HuH-7.5 (cell line): ENCODE data around the gene MLXIP.
A peak's percentile ranks its signal among the peaks of the same experiment; 100 is the strongest.
"Not testable (repeated sequence)": the region's sequence is repeated elsewhere in the genome, so short reads cannot be mapped to it uniquely, and the experiment has no call there.

Experiments
- DNase-seq: peaks from one replicate; pipeline ENCODE4 v3.0.0; 2011; ENCODE audit warnings: low spot score

MLXIP gene

DNA sequence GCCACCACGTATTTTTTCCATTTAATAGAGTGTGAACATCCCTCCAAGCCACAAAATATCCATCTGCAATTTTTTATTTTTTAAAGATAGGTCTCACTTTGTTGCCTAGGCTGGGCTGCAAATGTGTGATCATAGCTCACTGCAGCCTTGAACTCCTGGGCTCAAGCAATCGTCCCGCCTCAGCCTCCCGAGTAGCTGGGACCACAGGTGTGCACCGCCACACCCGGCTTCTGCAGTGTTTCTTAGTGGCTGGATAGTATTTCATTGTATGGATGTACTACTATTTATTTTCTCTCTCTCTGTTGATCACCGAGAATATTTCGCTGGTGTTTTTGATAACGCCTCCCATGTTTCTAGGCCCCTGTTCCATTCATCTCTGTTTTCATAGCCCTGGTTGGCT, 17.5 kb downstream of the MLXIP start:
- no peak for DNase-seq

DNA sequence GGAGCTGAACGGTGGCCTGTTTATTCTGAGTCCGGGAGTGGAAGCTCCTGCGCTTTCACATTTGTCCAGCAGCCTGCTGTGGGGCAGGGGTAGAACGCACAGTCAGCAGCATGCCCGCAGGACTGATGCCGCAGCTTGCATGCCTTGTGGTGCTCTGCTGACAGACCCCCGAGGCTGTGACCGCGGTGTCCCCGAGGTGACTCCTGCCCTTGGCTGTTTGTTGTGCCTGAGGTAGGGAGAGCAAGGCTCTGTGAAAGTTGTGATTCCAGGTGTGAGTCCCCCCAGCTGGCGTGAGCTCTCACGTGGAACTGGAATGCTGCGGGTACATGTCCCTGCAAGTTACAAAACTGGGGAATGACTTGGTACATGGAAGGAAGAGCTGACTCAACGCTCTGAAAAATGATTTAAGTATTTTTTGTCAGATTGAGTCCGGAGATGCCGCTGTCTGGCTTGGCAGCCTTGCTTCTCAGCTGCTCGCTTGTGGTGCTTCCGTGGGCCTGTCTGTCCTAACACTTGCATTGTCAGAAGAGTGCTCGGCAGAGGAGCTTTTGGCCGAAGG, 18.1 kb downstream of the MLXIP start:
- DNase-seq = no peak

DNA sequence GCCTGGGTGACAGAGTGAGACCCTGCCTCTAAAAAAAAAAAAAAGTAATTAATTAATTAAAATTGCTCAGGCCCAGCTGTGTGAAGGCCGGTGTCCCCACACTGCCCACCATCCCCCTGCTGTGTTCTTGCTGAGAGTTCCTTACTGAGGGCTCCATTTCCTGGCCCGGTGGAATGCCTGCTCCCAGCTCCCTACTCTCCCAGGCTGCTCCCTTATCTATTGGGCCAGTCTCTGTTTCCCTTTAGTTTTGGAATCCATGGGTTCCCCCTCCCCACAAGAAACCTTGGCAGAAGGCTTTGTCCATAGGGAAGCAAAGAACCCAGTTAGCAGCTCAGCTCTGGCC, 19.0 kb downstream of the MLXIP start:
- DNase-seq = no peak

DNA sequence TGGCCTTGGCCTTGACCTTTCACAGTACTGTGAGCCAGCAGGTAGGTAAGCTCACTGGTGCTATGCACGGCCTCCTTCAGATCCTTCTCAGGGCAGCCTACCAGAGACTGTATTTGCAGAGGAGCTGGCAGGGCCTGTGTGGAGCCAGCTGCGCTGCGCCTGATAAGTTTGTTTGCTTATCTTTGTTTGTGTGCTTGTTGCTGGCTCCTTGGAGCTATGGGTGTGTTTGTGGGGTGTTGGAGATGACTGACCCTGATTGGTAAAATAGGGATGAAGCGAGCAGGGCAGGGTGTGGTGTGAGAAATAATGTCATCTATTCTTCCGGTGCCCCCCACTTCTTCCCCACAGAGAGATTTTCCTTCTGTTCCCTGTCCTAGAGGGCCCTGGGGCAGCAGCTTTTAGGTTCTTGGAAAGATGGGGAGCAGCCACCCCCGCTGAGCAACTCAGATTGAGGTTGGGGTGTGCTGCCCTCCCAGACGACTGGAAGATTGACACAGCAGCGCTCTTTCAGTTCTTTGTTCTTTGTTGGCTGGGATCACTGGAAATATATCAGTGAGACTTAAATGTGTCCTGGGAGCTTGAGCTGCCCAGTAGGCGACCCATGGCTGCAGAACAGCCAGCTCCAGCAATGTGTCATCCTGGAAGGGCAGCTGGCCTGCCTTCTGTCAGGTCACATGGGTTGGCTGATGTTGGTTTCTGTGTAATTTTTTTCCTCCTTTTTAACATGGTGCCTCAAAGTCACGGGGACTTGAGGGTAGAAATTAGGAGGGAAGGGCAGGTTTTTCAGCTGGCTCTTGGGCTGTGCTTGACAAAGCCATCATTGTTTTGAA, 19.6 kb downstream of the MLXIP start:
- DNase-seq = peak; percentile 52

DNA sequence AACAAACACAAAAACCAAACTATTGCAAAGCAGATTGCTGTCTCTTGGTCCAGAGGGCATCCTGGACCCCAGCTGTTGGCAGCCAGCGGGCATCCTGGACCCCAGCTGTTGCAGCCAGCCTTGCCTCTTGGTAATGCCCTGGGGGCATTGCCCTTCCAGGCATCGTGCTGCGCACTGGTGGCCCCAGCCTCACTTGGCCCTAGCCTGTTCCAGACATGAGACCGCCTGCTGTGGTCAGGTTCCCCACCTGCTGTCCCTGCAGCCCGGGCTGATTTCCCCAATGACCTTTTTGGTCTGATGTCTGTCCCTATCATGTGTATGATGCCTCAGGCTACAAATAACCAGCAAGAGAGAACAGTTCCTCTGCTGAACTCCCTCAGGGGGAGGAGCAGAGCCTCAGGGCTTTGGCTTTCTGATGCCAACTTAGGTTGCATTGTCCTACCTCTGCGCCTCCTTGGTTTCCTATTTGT, 20.8 kb downstream of the MLXIP start:
- no peak for DNase-seq

DNA sequence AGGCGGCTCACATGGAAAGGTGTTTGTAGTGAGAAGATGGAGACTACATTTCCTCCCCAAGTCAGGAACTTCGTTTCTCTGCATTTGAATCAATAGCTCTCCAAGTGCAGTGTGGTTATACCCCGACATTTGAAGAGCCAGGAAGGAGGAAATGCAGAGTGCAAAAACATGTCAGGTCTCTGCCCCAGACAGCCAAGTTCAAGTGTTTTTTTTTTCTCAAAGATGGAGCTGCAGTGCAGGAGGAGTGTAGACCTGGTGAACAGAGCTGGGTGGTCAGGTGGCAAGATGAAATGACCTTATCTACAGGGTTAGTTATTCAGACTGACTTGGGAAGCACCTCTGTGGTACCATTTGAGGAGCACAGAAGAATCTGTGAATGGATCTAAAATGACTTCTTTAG, 21.3 kb downstream of the MLXIP start:
- DNase-seq = no peak

DNA sequence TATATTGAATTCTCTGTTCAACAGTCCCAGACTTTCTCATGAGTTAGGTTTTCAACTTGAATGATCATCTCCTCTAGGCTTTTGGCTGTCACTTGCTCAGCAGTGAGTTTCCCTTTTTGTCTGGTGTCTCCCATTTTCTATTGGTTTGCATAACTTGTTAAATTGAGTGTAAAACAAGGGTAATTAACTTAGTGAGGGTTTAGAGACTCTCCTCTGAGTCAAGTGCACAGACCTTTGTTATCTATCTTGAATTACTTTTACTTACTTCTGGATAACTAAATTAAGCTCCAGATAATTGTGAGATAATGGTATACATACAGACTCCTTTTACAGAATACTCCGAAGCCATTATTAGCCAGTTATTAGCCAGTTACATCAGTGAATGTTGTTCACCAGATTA, 22.0 kb downstream of the MLXIP start:
- no peak for DNase-seq

DNA sequence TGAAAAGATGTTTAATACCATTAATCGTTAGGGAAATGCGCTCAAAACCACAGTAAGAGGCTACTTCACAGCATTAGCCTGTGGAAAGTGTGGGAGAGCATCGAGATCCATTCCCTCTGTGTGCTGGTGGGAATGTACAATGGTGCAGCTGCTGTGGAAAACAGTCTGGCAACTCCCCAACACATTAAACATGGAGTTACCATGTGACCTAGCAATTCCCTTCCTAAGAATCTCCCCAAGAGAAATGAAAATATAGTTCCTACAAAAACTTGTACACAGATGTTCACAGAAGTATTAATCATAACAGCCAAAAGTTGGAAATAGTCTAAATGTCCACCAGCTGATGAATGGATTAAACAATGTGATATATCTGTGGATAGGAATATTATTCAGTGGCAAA, 23.8 kb downstream of the MLXIP start:
- no peak for DNase-seq

DNA sequence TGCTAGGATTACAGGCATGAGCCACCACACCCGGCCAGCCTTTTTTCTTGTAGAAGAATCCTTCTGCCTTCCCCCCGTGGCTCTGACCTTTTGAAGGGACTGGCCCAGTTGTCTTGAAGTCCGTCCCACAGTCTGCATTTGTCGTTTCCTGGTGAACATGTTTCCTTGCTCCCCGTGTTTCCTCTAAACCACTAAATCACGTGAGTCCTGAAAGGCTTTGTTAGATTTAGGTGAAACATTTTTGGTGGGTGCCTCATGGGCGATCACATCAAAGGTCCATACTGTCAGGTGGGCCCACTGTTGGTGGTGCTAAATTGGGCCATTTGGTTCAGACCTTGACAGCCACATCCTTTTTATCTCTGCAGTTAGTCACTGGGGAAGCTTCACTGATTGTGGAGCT, 26.3 kb downstream of the MLXIP start:
- DNase-seq = no peak

DNA sequence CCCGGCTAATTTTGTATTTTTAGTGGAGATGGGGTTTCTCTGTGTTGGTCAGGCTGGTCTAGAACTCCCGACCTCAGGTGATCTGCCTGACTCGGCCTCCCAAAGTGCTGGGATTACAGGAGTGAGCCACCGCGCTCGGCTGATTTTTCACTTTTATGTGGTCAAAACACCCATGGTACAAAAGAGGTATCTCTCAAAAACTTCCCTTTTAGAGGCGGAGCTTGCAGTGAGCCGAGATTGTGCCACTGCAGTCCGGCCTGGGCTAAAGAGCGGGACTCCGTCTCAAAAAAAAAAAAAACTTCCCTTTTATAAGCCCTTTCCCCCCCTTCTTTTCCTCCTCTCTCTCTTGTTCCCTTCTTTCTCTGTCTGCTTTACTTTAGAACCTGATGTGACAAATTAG, 26.9 kb downstream of the MLXIP start:
- DNase-seq = not testable (repeated sequence)

DNA sequence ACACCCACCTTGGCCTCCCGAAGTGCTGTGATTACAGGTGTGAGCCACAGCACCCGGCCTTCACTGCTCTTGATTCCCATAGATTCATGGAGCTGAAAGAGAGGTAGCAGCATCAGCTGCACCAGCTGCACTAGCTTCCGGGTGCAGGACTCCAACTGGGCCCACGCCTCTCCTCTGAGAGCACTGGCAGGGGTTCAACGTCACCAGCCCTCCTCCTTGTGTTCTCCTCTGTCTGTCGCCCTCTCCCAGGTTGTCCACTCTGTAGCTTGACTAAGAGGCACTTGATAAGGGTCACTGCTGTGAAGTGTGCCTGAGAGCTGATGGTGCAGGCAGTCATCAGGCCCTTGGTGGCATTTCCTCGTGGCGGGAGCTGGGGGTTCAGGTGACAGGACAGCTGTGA, 28.3 kb downstream of the MLXIP start:
- no peak for DNase-seq

DNA sequence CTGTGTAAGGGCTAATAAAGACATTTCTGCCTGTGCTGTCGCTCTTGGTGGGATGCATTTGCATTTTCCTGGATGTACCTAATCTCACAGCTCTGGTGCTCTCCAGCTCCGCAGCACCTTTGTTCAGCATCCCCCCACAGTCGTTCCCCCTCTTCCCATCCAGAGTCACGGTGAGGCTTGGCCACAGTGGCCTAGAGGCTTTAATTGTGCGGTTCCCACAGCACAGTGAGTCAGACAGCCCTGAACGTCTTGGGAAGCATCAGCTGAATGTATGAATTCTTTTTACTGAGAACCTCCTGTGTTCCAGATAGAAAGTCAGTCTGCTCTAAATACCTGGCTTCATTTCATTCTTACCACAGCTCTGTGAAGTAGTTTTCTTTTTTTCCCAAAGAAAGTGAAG, 28.7 kb downstream of the MLXIP start:
- no peak for DNase-seq

DNA sequence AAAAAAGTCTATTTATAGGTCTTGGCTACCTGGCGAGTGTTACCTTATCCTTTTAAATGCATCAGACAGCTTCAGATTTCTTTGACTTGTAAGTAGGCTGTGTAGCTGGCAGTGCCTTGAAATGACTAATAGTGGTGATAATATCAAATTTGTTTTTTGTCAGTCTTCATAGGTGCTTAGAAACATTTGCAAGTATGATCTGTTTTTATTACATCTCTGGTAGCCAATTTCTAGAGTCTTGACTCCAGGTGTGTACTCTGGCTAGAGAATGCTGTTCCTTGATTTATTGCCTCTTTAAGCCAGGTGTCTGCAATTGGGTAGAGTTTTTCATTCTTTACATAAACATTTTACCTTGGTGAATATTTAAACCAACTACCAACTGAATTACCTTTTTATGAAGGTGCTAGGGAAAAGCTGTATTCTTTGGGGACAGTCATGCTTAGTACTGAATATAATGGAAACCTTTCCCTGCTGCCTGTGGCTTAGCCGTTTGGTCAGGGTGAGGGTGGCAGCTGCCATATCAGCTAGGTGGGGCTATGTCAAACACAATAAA, 32.6 kb downstream of the MLXIP start:
- no peak for DNase-seq

DNA sequence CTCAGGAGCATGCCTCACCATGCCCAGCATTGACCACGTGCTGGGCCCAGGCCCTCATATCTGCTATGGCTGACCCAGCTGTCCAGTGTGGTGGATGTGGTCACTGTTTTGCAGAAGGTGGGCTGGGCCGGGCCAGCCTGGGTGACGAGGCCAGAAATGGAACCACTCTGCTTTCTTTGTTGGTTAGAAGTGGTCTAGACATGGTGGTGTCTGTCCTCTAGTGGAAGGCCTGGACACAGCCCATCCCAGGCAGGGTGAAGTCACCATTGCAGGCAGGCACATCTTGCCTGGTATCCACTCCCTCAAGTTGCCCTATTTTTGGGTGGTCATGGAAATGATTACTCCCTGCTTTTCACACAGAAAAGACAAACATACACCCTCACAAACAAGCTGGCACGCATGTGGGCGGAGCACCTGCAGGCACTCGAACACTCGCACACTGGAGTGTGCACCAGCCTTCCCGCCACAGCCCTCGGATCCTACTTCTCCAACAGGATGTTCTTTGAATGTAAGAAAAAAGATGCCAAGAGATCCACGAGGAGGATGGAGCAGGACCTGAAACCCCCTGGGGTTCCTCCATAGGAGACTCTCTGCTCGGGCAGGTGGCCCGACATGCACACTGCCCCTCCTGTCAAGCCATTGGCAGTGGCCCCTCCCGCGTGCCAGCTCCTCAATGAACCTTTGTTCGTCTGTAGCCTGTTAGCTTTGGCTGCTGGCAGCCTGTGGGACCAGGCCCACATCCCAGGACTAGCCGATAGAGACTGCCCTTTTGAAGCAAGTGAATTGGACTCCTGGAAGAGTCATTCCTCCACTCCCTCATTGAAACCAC, 38.4 kb downstream of the MLXIP start:
- DNase-seq = no peak

DNA sequence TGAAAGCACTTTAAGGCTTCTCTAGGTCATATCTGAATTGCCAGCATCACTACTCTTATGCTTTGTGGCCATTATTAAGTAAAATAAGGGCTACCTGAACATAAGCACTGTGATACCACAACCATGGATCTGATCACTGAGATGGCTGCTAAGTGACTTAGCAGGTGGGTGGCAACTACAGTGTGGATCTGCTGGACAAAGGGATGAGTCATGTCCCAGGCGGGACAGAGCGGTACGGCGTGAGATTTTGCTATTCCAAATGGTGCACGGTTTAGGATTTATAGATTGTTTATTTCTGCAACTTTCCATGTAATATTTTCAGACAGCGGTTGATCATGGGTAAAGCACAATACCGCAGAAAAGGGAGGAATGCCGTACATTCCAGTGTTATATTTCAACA, 39.4 kb downstream of the MLXIP start:
- DNase-seq = no peak

DNA sequence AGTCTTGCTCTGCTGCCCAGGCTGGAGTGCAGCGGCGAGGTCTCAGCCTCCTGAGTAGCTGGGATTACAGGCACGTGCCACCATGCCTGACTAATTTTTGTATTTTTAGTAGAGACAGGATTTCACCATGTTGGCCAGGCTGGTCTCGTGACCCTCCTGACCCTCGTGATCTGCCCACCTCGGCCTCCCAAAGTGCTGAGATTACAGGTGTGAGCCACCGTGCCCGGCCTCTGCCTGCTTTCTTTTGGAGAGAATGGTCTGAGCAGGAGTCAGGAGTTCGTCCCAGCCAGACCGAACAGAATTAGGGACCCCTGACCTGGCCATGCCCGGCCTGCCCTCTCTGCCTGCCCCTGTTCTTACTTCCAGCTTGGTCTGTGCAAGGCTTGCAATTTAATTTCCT, 42.8 kb downstream of the MLXIP start:
- not testable (repeated sequence) for DNase-seq

DNA sequence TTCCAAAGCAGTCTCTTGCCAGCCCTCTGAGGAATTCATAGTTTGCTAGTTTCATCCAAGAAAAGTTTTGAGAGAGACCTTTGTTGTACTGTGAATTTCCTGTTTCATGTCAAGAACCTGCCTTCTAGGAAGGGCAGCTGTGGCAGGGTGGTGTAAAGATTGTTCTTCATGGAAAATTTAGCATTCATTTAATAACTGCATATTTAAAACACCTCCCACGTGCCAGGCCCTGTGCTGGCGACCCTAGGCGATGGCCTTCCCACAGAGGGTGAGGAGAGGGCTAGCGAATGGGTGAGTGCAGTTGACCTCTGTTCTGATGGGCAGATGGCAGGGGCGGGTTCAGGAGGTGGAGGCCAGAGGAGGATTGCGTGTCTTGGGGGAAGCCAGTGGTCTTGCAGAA, 43.2 kb downstream of the MLXIP start:
- DNase-seq = no peak

DNA sequence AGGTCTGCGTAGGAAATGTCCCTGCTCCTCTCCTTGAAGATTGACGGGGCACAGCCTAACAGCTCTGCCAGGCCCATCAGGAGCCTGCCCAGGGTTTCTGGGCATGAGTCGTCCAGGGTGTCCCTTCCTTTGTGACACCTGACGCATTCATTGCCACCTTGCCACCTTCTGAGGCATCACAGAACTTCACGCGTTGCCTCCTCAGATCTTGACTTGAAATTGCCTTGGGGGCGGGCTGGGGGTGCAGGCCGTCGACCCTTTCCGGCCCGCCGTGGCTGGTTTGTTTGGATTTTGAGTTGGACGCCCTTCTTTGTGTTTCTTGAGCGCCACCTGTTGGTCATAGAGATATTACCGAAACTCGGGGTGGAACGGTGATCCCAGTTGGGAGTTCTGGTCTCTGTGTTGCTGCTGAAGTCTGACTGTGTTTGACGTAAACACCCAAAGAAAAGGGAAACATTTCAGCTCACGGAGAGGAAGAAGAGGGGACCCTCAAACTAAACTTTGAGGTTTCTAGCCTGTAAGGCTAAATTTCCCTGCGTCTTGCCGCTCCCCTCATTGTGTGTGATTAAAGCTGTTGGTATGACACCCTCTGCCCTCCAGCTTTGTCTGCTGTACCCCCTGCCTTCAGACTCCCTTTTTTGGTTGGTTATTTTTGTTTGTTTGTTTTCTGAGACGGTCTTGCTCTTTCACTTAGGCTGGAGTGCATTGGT, 44.6 kb downstream of the MLXIP start:
- peak; percentile 70 for DNase-seq

DNA sequence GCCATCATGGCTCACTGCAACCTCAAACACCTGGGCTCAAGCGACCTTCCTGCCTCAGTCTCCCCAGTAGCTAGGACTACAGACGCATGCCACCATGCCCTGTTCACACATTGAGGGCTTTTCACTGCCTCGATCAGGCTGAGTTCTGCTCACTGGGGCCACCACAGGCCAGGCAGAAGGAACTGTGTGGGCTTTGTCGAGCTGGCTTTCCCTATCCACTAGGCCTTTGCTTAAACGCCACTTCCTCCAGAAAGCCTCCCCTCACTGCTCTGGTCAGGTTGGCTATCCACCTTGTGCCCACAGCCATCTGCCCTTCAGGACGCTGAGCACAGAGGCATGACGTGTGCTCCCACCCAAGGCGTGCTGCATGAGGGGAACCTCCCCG, 45.2 kb downstream of the MLXIP start:
- no peak for DNase-seq

DNA sequence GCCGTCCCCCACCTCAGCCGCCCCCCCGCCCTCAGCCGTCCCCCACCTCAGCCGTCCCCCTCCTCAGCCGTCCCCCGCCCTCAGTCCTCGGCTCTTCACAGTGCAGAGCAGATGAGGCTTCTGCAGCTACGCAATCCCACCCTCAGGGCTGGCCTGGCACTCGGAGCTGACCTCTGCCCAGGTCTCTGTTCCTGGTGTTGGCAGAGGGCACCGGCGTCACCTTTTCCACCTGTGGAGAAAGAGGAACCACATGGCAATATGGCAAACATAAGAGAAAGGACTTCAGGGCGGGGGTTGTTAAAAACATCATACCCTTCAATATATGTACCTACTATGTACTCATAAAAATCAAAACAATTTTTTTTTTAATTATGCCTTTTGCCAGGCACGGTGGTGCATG, 45.8 kb downstream of the MLXIP start:
- no peak for DNase-seq

DNA sequence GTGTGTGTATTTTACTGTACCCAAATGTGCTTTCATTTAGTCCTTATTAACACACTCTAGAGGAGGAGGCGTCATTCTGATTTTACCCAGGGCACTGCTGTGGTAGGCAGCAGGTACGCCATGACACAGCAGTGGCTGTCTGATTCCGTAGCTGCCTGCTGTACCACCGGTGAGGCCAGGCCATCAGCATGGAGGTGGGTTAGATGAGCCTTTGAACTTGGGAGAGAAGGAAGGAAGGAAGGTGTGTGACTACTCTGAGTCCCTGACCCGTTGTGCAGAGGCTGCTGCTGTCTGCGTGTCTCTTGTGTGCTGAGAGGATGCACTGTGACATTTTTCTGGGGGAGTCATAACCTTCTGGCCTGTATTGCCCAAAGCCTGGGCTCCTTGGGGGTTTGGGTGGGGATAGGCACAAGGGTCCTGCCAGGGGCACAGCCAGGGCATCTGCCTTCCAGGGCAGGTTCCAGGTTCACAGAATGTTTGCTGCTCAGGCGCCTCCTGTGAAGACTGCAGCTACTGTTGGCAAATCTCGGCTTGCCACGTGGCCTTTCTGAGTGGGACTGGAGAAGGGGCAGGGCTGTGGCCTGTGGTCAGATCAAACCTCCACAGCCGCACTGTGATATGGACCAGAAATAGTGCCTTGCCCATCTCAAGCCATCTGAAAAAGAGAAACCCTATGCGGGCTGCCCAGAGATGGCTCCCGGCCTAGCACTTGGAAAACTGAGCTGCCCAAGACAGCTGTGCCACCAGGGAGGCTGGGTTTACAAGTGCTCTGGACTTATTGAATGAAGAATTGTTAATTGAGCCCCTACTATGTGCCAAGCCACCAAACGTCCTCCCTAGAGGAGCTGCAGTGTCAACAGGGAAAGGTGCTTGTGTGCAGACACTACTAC, 47.1 kb downstream of the MLXIP start:
- no peak for DNase-seq
